WTC11 (cell line): ENCODE measurements around the gene CKB.

ENCODE experiments used
- CTCF ChIP-seq: fragments of 200-600 bp; IDR thresholded peaks from 2 replicates; pipeline ENCODE4 v1.8.0; 2022; ENCODE audit warnings: antibody characterized with exemption
- ERG ChIP-seq: fragments of 250-450 bp; sonication (Bioruptor Pico); IDR thresholded peaks from 2 replicates; pipeline ENCODE4 v1.8.0; 2021; ENCODE audit warnings: mild to moderate bottlenecking
- MXD4 ChIP-seq: fragments of 250-450 bp; sonication (Bioruptor Pico); IDR thresholded peaks from 2 replicates; pipeline ENCODE4 v1.8.0; 2021; ENCODE audit warnings: mild to moderate bottlenecking, moderate library complexity, borderline replicate concordance
- TEAD1 ChIP-seq: sonication (generic); formaldehyde crosslinking; IDR thresholded peaks from 2 replicates; pipeline ENCODE4 v1.8.0; 2022; ENCODE audit warnings: mild to moderate bottlenecking, missing genetic modification reagents
- ZBTB21 ChIP-seq: sonication (generic); formaldehyde crosslinking; IDR thresholded peaks from 2 replicates; pipeline ENCODE4 v1.8.1; 2023; ENCODE audit warnings: mild to moderate bottlenecking, missing genetic modification reagents, borderline replicate concordance
- ZNF416 ChIP-seq: fragments of 250-450 bp; sonication (Bioruptor Pico); IDR thresholded peaks from 2 replicates; pipeline ENCODE4 v1.9.0; 2021; ENCODE audit warnings: mild to moderate bottlenecking, inconsistent platforms
- TF ChIP-seq, protein P1 (sequence below): sonication (generic); formaldehyde crosslinking; IDR thresholded peaks from 2 replicates; pipeline ENCODE4 v1.8.1; 2022; ENCODE audit warnings: missing genetic modification reagents, borderline replicate concordance

- peak; percentile 90 for TF ChIP-seq CTCF
- TF ChIP-seq MXD4 (CRISPR knock-in tag), result no peak
- TF ChIP-seq ZNF416 (CRISPR knock-in tag), result no peak
- TF ChIP-seq ERG, result no peak
- TF ChIP-seq, protein P1, sequence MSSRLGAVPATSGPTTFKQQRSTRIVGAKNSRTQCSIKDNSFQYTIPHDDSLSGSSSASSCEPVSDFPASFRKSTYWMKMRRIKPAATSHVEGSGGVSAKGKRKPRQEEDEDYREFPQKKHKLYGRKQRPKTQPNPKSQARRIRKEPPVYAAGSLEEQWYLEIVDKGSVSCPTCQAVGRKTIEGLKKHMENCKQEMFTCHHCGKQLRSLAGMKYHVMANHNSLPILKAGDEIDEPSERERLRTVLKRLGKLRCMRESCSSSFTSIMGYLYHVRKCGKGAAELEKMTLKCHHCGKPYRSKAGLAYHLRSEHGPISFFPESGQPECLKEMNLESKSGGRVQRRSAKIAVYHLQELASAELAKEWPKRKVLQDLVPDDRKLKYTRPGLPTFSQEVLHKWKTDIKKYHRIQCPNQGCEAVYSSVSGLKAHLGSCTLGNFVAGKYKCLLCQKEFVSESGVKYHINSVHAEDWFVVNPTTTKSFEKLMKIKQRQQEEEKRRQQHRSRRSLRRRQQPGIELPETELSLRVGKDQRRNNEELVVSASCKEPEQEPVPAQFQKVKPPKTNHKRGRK (CRISPR knock-in tag), result no peak
- TF ChIP-seq ZBTB21 (CRISPR knock-in tag), result no peak
- no peak for TF ChIP-seq TEAD1 (CRISPR knock-in tag)
Measured at GRCh38 chr14:103500148-103500990, 22.3 kb downstream of the CKB start.
